Thoracic aorta (tissue), 2 donors: Measurements from ENCODE around the gene SCUBE1. TPM values are rescaled to one million over a fixed set of nuclear protein-coding genes. Genes with fewer than 3 reads are reported as not detected.

Source experiments
- ATAC-seq: fragments of 150-250 bp; one replicate; pipeline ENCODE4 v1.8.0; 2017; ENCODE audit warnings: low read depth; ENCODE audit not compliant: insufficient number of reproducible peaks, low FRiP score
- DNase-seq: peaks from one replicate; pipeline ENCODE4 v3.0.0-alpha.2; 2020; ENCODE audit warnings: low spot score
- H3K27ac ChIP-seq, 2 donors: fragments of 200-600 bp; sonication (generic); 1 replicate in 1 of 2; 2 replicates in 1 of 2; pipeline ENCODE4 v1.5.1; 2016; ENCODE audit warnings: mild to moderate bottlenecking in 2 of 2, moderate library complexity in 2 of 2
- H3K27me3 ChIP-seq: fragments of 200-600 bp; sonication (generic); replicated peaks from 2 replicates; pipeline ENCODE4 v1.6.0; 2016; ENCODE audit warnings: mild to moderate bottlenecking; ENCODE audit not compliant: insufficient read depth
- H3K36me3 ChIP-seq: fragments of 200-600 bp; sonication (generic); one replicate; pipeline ENCODE4 v1.5.1; 2016
- H3K4me1 ChIP-seq, 2 donors: fragments of 200-600 bp; sonication (generic); 1 replicate in 1 of 2; 2 replicates in 1 of 2; pipeline versions ENCODE4 v1.5.1 to v1.6.0; 2016; ENCODE audit warnings: low read depth in 2 of 2, mild to moderate bottlenecking in 1 of 2; ENCODE audit not compliant: control insufficient read depth in 1 of 2
- H3K4me3 ChIP-seq: fragments of 200-600 bp; sonication (generic); 2 replicates; pipeline ENCODE4 v1.5.1; 2016; ENCODE audit warnings: mild to moderate bottlenecking
- H3K9me3 ChIP-seq: fragments of 200-600 bp; sonication (generic); 2 replicates; pipeline ENCODE4 v1.5.1; 2016
- total RNA-seq, 2 donors: library from RNA; depleted of rRNA; stranded (reverse); fragments of >200 nt; gene quantifications; one replicate each; pipeline versions ENCODE4 v1.1.0 to v1.2.3, GENCODE V29; 2016
- TF ChIP-seq, protein P1 (sequence below): fragments of 200-600 bp; sonication (generic); IDR thresholded peaks from one replicate; pipeline ENCODE4 v1.5.1; 2019; ENCODE audit warnings: antibody characterized with exemption

SCUBE1 gene
- total RNA-seq, 2 donors from 2014 or later, result 6.0 to 25.0 TPM

DNA sequence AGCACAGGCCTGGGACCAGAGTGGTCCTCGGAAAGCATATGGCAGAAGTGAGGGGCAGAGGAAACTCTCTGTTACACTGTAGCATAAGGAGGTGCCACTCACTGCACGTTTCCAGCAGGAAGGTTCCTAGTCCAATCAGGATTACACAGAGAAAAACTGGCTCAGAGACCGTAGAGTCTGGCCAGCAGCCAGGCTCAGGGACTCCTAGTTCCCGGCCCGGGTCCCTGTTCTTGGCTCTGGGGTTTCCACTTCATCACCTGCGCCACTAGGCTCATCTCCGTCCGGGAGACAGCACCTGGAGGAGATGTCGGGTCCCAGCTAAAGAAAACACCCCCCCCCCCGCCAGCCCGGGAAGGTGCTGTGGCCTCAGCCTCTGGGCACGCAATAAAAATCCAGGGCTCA, 157.3 kb downstream of the SCUBE1 start:
- H3K27me3 ChIP-seq, result no peaks in the 10 kb centered on the region
- no peak overlapping the region for H3K27ac ChIP-seq
- TF ChIP-seq, protein P1, sequence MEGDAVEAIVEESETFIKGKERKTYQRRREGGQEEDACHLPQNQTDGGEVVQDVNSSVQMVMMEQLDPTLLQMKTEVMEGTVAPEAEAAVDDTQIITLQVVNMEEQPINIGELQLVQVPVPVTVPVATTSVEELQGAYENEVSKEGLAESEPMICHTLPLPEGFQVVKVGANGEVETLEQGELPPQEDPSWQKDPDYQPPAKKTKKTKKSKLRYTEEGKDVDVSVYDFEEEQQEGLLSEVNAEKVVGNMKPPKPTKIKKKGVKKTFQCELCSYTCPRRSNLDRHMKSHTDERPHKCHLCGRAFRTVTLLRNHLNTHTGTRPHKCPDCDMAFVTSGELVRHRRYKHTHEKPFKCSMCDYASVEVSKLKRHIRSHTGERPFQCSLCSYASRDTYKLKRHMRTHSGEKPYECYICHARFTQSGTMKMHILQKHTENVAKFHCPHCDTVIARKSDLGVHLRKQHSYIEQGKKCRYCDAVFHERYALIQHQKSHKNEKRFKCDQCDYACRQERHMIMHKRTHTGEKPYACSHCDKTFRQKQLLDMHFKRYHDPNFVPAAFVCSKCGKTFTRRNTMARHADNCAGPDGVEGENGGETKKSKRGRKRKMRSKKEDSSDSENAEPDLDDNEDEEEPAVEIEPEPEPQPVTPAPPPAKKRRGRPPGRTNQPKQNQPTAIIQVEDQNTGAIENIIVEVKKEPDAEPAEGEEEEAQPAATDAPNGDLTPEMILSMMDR, result no peak
- DNase-seq (no peak), ATAC-seq (no peak)
- H3K36me3 ChIP-seq, result no peaks in the 10 kb centered on the region
- H3K4me3 ChIP-seq, result peak overlapping the region; percentile 88
- peaks cover 4 to 19% of the 10 kb centered on the region in 2 donors for H3K4me1 ChIP-seq
- H3K9me3 ChIP-seq, result no peaks in the 10 kb centered on the region

DNA sequence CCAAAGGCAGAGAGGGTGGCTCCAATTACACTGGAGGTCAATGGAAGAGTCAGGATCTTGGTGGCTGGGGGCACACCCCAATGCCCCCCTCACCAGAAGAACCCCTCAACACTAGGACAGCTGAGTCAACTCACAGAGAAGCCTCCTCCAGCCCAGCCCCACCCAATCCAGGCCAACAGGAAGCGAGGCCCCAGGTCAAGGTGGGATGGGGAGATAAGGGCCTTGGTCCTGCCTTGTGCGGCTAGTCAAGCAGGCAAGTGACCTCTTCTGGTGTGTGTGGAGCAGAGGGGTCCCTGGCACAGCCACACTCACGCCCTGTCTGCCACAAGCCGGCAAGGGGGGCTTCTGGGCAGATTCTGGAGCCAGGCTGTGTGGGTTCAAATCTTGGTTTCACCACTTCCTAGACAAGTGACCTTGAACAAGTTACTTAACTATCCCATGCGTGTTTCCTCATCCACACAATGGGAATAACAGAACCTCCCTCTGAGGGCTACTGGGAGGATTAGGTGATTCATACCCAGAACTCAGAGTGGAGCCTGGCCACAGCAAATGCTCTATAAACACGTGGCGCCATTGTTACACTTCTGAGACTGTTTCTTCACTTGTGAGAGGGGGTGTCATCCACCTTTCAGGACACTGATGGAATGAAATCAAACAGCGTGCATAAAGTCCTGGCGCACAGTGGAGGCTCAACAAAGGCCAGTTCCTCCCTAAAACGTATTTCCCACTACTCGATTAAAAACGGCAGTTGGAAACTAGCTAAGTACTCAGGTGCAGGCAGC, 159.5 kb downstream of the SCUBE1 start:
- H3K4me1 ChIP-seq, result peaks cover 4 to 19% of the 10 kb centered on the region in 2 donors
- no peak for DNase-seq
- no peak for ATAC-seq
- H3K9me3 ChIP-seq, result no peaks in the 10 kb centered on the region
- no peak overlapping the region for H3K4me3 ChIP-seq
- H3K27ac ChIP-seq, result no peak overlapping the region
- TF ChIP-seq, protein P1, result no peak
- peaks cover 10% of the 10 kb centered on the region for H3K36me3 ChIP-seq
- no peaks in the 10 kb centered on the region for H3K27me3 ChIP-seq

DNA sequence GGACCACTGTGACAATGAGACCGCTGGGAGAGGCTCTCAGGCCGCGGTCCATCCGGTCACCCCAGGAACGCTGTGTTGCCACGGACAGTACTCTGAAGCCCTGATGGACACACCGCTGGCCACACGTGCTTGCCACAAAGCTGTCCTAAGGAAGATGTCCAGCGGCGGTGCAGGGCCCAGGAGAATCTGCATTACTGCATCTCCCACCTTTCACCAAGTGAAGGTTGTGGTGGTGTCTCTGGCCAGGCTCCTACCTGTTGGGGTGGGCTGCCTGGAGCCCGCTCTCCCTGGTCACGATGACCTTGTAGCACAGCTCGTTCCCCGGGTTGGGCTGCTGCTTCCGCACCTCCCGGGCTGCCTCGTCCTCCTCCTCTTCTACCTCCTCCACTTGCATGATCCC, 160.4 kb downstream of the SCUBE1 start:
- Histone ChIP-seq H3K27ac (no peak overlapping the region), H3K27me3 (no peaks in the 10 kb centered on the region), H3K36me3 (peaks cover 10% of the 10 kb centered on the region), H3K4me3 (no peak overlapping the region), H3K9me3 (no peaks in the 10 kb centered on the region), H3K4me1 (peaks cover 4 to 14% of the 10 kb centered on the region in 2 donors)
- ATAC-seq, result no peak
- no peak for DNase-seq
- TF ChIP-seq, protein P1, result no peak

DNA sequence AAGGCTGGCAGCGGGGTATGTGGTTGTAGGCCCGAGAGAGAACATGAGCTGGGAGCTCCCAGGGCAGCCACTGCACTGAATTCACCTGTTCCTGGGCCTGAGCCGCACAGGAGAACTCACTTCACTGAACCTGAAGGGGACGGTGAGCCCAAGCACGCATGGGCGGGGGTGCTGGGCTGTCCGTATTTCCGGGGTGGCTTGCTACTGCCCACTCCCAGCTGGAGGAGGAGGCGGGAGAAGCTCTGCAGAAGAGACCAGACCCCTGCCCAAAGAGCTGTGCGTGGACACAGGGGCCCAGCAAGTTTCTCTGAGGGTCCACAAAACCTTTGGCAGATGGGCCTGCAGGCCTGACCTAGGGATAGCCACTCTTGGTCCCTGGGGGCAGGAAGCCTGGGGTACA, 161.1 kb downstream of the SCUBE1 start:
- H3K27me3 ChIP-seq, result no peaks in the 10 kb centered on the region
- H3K4me1 ChIP-seq, result peaks cover 4 to 13% of the 10 kb centered on the region in 2 donors
- H3K4me3 ChIP-seq, result no peak overlapping the region
- TF ChIP-seq, protein P1, result no peak
- H3K36me3 ChIP-seq, result peaks cover 10% of the 10 kb centered on the region
- ATAC-seq (no peak), DNase-seq (no peak)
- no peaks in the 10 kb centered on the region for H3K9me3 ChIP-seq
- H3K27ac ChIP-seq, result no peak overlapping the region

DNA sequence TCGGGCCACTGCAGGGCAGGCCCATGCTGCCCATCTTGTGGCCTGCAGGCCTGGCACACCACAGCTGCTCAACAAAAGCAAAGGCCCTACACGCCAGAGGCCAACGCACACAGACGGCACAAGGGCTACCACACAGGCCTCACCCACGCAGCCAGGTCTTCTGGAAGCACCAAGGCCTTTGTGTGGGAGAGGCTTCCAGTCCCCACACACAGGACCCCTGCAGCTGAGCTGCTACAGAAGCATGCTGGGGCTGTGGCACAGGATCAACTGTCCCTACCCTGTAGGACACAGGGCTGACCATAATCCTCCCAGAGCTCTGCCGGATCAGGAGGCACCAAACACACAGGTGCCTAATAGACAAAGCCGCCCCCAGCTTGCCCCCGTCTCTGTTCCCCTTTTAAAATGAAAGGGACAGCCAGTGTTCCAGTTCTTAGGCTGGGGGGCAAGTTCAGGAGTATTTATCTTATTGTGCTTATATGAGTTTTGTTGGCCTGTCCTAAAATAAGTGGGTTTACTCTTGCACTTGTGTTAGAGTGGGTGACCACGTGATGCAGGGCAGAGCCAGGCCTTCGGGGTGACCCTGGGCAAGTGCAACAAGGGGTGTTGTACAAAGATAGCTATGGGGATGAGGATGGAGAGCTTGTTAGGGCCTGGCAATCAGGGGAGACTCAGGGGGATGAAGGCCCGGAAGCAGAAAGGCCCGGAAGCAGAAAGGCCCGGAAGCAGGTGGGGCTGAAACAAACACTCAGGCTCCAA, 161.7 kb downstream of the SCUBE1 start:
- Histone ChIP-seq H3K27me3 (no peaks in the 10 kb centered on the region), H3K4me3 (no peak overlapping the region), H3K36me3 (peaks cover 10% of the 10 kb centered on the region), H3K9me3 (no peaks in the 10 kb centered on the region), H3K4me1 (peaks cover 4 to 13% of the 10 kb centered on the region in 2 donors), H3K27ac (no peak overlapping the region)
- TF ChIP-seq, protein P1, result no peak
- DNase-seq (no peak), ATAC-seq (no peak)
